ENCODE measurements around the gene SORCS3. TPM values are rescaled to one million over a fixed set of nuclear protein-coding genes. Genes with fewer than 3 reads are reported as not detected.

SORCS3 gene
- total RNA-seq, 1 donor from 2014 or later = not detected

DNA sequence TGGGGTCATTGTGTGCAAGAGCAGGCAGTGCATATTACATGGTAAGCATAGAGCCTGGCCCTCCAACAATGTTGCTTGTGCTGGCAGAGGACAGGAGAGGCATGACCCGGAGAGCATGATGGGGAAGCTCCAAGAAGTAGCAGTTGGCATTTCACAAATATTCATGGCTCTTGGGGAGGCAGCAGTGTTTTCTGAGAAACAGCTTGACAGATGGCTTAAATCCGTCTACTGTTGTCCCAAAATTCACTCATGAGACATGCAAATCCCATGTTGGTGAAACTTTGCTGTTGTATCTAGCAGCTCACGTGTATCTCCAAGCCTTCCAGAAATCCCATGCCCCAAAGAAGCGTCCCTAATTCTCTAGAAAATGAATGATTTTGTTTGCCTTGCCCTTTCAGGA lies 487.0 kb downstream of the SORCS3 start:
- no peak for DNase-seq (ENCODE audit: low spot score)
- intact Hi-C loops (cut with DNase I) = no loop called here

DNA sequence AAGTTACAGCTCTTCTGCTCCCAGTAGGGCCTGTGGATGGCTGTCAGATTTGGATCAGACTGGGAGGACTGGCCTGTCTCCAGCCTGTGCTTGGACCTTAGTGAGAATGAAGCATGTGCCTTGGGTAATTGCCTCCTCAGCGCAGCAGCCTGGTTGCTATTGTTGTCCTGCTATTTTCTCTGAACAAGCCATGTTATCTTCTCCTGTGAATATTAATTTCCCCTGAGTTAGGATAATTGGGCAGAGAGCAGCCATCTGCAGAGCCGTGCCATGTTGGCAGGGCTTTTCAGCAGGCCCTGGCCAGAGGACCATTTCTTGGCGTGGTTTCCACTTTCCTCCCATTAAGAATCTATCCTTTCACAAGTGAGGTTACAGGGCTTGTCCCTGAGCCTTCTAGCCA lies 497.3 kb downstream of the SORCS3 start:
- DNase-seq (ENCODE audit: low spot score) = no peak

GRCh38 chr10:105139363-105139896 lies 498.3 kb downstream of the SORCS3 start:
- intact Hi-C loops (cut with DNase I) = no loop called here
- no peak for DNase-seq (ENCODE audit: low spot score)

More for the DNA sequence above, 497.3 kb downstream of the SORCS3 start:
- intact Hi-C loops (cut with DNase I) = no loop called here

- no peak for DNase-seq (ENCODE audit: low spot score)
- intact Hi-C loops (cut with DNase I) = no loop called here
These were observed 499.5 kb downstream of the SORCS3 start for GRCh38 chr10:105140600-105140999.

- DNase-seq (ENCODE audit: low spot score) = no peak
- intact Hi-C loops (cut with DNase I) = no loop called here
These were observed 504.6 kb downstream of the SORCS3 start for GRCh38 chr10:105145711-105146110.

GRCh38 chr10:105146436-105146835 lies 505.3 kb downstream of the SORCS3 start:
- no peak for DNase-seq (ENCODE audit: low spot score)
- intact Hi-C loops (cut with DNase I) = no loop called here

GRCh38 chr10:105148456-105148855 lies 507.4 kb downstream of the SORCS3 start:
- intact Hi-C loops (cut with DNase I) = no loop called here
- DNase-seq (ENCODE audit: low spot score) = no peak

- intact Hi-C loops (cut with DNase I) = no loop called here
These were observed 507.8 kb downstream of the SORCS3 start for GRCh38 chr10:105148921-105149320.

DNA sequence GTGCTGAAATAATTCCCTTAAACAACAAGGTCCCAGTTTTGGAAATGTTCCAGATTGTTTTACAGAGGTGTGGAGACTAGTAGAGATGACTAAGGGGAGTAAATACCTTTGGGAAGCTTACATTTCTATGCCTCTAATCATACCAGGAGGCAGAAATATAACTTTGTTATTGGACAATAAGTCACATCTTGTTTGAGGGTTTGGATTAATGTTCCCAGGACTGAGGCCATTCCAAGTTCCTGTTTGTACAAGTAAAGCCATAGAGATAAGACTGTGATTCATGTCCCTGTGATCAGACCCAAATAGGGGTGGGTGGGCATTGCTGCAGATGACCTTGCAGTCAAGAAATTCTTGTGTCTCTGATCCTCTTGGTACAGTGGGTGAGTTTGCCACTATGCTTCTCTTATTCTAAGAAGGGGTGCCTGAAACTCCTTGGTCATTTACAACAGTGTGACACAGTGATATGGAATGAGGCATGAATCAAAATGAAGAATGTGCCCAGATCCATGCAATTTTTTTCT lies 508.3 kb downstream of the SORCS3 start:
- DNase-seq (ENCODE audit: low spot score) = no peak
- intact Hi-C loops (cut with DNase I) = no loop called here

More at GRCh38 chr10:105148921-105149320, 507.8 kb downstream of the SORCS3 start:
- no peak for DNase-seq (ENCODE audit: low spot score)

DNA sequence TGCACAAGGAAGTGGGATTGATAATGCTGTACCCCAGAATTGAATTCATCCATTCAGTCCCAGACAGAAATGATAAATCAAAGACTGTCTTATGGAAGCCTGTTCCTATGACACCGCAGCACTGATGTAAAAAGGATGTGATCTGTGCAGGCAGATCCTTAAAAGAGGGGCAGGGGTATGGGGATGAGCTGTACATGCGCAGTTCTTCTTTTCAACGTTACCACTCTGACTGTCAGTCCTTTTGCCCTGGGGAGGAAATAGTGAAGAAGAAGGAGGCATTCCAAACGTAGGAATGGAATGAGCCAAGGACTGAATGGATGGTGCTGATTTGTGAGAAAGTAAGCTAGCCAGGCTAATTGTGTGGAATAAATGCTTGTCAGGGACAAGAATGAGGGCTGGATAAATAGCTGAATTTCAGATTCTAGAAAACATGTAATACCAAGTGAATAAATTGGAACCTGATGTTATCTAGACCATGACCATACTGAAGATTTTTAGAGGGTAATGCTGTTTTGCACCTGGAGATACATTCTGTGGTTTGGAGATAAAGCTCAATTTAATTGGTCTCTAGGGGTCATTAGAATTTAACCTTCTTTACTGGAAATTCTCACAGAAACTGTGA lies 509.3 kb downstream of the SORCS3 start:
- intact Hi-C loops (cut with DNase I) = no loop called here
- DNase-seq (ENCODE audit: low spot score) = no peak

DNA sequence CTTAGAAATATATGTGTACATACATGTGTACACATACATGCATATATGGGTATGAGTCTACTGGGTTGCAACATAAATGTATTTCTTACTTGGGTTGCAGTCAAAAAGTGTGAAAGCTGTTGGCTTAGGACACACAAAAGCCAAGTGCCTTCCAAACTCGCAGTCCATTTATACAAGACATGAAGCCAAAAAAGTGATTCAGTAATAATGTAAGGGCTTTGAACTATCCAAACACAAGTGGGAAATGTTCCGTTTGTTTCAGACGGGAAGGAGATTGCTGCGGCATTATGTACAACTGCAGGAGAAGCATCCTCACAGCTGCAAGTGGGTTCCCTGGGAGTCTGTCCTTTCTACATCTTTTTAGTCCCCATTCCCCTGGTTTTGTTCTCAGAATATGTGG lies 513.6 kb downstream of the SORCS3 start:
- intact Hi-C loops (cut with DNase I) = no loop called here
- no peak for DNase-seq (ENCODE audit: low spot score)

DNA sequence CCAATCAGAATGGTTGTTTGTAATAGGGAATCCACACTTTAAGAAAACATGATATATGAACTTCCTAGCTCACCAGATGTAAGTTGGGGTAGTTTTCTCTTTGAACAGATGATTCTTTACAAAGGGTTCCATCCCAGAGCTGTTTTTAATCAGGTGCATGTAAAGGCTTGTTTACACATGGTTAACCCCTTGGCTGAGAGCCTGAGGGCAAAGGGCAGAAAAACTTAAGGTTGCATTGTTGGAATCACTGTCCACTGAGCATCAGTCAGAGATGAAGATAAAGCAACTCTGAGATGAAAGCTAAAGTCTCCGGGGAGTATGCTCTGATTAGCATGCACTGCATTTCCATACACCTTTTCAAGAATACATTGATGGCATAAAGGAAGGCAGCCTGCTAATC lies 518.2 kb downstream of the SORCS3 start:
- intact Hi-C loops (cut with DNase I) = no loop called here

DNA sequence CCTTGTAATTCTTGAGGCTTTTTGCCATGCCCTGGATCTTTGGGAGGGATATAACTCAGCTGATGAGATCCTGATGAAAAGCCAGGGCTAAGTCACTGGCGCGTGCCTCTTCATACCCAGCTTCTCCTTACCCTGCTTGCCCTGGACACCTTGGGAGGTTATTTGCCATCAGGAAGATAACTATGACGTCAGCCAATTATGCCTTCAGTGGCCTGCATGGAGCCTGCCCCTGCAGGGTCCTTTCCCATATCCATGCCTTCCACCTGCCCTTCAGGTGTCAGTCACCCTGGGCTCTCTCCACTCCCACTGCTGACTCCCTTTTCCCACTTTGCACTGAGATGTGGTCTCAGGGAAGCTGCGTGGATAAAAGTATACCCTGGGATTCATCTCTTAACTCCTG lies 520.1 kb downstream of the SORCS3 start:
- intact Hi-C loops (cut with DNase I) = no loop called here
- DNase-seq (ENCODE audit: low spot score) = no peak

More for the DNA sequence above, 518.2 kb downstream of the SORCS3 start:
- no peak for DNase-seq (ENCODE audit: low spot score)

DNA sequence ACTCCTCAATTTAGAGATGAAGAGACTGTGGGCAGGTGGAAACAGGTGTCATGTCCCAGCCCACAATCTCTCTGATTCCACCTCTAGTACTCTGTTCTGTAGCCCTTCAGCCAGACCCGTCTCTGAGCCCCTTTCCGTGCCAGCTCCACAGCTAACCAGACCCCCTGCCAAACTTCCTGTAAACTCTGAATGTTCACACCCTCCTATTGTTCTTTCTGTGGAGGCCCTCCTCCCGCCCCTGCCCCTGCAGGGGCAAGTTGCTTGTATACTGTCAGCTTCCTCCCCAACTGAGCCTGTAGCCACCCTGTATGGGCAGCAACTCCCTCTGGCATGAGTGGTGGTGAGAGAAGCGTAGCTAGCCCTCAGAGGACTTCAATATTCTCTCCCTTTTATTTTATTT lies 520.7 kb downstream of the SORCS3 start:
- DNase-seq (ENCODE audit: low spot score) = no peak
- intact Hi-C loops (cut with DNase I) = no loop called here

DNA sequence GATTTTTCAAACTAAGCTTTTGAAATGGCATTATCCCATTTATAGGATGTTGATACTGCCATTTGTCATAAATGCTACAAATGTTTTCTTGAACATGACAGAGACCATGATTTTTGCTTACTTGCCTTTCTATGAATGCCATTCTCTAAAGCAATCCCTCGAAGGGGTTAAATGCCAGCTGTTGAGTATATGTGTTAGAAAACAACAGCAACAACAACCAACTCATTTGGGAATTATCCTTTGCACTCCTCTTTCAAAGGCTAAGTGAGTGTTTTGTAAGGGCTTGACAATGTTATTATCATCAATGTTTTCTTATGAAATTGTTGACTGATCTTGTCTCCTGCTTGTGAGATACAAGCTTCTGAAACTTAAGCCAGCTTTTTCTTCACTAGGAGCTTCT lies 529.4 kb downstream of the SORCS3 start:
- no peak for DNase-seq (ENCODE audit: low spot score)
- intact Hi-C loops (cut with DNase I) = no loop called here

- intact Hi-C loops (cut with DNase I) = no loop called here
- DNase-seq (ENCODE audit: low spot score) = no peak
These were observed 530.9 kb downstream of the SORCS3 start for GRCh38 chr10:105171945-105172344.

GRCh38 chr10:105181626-105182025 lies 540.5 kb downstream of the SORCS3 start:
- intact Hi-C loops (cut with DNase I) = no loop called here
- no peak for DNase-seq (ENCODE audit: low spot score)

DNA sequence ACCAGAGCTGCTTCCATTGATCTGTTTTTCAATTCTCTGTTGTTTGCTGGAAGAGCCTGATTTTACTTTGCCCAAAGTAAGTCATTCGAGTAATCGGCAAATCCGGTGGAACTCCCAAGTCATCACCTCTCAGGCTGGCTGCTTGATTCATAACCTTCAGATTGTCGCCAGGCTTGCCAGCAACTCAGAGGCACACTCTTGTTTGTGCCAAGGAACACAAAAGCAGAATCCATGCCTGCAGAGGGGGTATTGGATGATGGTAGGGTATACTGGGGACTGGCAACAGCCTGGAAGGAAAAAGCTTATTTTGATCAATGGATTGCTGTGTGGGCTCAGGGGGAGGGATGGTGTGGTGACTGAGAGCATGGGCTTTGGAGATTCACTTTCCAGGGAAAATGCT lies 542.4 kb downstream of the SORCS3 start:
- intact Hi-C loops (cut with DNase I) = no loop called here
- DNase-seq (ENCODE audit: low spot score) = no peak

DNA sequence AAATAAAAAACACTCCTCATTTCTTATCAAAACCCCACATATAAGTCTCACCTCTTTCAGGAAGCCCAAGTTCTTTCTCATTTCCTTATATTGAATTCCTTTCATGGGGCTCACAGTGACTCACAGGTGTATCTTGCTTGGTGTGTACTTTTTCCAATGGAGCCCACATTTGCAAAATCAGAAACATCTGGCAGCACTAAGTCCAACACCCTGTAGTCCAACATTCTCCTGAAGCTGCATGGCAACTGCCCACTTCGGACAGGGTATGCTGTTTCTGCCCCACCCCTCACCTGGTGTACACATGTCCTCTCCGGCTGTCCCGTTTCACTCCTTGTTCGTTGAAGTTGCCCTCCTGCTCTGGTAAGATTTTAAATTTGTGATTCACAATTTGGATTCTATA lies 544.1 kb downstream of the SORCS3 start:
- intact Hi-C loops (cut with DNase I) = no loop called here
- DNase-seq (ENCODE audit: low spot score) = no peak

- no peak for DNase-seq (ENCODE audit: low spot score)
- intact Hi-C loops (cut with DNase I) = no loop called here
These were observed 546.2 kb downstream of the SORCS3 start for GRCh38 chr10:105187243-105187642.

- intact Hi-C loops (cut with DNase I) = no loop called here
- no peak for DNase-seq (ENCODE audit: low spot score)
These were observed 547.8 kb downstream of the SORCS3 start for GRCh38 chr10:105188737-105189462.

Data from cardiac septum (tissue), 1 donor.